OCI-M2 (cell line): Measurements from ENCODE around the gene TMEM170A.
"Not testable (repeated sequence)": the region's sequence is repeated elsewhere in the genome, so short reads cannot be mapped to it uniquely, and the experiment has no call there.

Experiments
- DNase-seq: peaks from one replicate; lab custom pipeline; 2025; ENCODE audit not compliant: unreplicated experiment; lab: John Stamatoyannopoulos, UW

Gene TMEM170A

GRCh38 chr16:75482434-75483205 is 18.1 kb upstream of the TMEM170A start:
- DNase-seq, result no peak

DNA sequence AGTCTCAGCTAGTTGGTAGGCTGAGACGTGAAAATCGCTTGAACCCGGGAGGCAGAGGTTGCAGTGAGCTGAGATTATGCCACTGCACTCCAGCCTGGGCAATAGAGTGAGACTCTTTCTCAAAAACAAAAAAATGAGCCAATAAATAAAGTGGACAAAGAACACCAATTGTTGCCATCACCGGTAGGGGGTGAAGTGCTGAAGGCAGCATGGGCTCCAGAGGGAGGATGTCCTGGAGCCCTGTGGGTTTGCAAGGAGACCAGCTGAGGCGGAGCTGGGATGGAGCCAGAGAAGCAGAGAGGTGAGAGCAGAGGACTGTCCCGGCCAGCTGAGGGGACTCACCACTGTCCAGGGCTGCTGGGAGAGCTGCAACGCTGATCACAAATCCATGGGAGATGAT is 17.0 kb upstream of the TMEM170A start:
- DNase-seq, result no peak

- DNase-seq, result no peak
Observed at GRCh38 chr16:75479421-75479990, 15.0 kb upstream of the TMEM170A start.

GRCh38 chr16:75478480-75479345 is 14.2 kb upstream of the TMEM170A start:
- DNase-seq, result no peak

- DNase-seq, result no peak
Observed at GRCh38 chr16:75477680-75478473, 13.4 kb upstream of the TMEM170A start.

GRCh38 chr16:75476817-75477216 is 12.3 kb upstream of the TMEM170A start:
- no peak for DNase-seq

GRCh38 chr16:75475420-75475847 is 10.9 kb upstream of the TMEM170A start:
- DNase-seq, result no peak

- DNase-seq, result no peak
Observed at GRCh38 chr16:75472908-75473877, 8.7 kb upstream of the TMEM170A start.

- no peak for DNase-seq
Observed at GRCh38 chr16:75471723-75472633, 7.5 kb upstream of the TMEM170A start.

DNA sequence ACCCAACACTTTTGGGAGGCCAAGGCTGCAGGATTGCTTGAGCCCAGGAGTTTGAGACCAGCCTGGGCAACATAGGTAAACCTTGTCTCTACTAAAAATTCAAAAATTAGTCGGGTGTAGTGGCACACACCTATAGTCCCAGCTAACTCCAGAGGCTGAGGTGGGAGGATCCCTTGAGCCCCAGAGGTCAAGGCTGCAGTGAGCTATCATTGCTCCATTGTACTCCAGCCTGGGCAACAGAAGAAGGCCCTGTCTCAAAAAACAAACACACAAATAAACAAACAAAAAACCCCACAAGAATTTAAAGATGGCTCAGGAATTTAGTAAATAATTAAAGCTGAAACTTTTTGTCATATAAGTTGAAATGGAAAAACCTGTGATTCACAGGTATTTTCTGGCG is 2.3 kb upstream of the TMEM170A start:
- DNase-seq, result no peak

DNA sequence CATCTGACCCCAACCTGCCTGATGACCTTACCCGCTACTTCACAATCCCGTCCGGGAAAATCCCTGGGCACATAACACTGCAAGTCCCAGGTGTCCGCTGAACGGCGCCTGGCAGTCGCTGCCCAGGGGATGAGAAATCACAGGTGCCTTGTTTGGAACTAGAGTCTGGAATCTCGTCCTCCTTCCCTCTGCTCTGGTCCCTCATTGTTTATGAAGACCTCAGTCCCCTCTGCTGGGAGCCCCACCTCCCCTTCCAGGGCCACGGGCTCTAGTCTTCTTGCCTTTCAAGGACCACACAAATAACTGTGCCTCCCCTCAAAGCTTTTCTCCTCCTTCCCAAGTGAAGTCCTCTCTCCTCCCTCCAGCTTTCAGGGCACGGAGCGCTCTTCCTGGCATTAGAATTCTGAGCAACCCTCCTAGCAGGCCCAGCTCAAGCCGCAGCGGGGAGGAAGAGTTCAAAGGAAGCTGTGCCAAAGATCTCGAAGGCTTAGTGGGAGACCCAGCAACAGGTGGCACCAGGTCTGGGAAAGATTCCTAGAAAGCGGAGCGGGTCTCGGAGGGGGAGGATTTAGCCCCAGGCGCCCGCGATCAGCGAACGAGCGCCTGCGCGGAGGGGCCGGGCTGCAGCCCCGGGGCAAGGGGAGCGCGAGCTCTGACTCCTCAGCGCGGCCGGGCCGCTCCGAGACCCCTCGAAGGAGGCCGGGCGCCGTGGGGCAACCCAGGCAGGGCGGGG is 934 bp downstream of the TMEM170A start:
- DNase-seq, result not testable (repeated sequence)

DNA sequence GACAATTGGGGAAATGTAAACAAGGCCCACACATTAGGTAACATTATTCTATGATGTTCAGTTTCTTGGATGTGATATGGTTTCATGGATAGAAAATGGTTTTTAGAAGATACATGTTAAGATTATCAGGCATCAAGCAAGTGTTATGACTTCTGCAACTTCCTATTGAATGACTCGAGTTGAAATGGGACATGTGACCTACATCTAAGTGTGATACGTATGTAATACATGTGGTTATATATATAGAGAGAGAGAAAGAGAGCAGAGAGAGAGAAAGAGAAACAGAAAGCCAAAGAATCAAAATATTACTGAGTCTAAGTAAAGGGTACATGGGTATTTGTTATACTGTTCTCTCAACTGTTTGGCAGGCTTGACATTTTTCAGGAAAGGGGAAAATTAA is 1.7 kb downstream of the TMEM170A start:
- no peak for DNase-seq

- no peak for DNase-seq
Observed at GRCh38 chr16:75461575-75461974, 2.9 kb downstream of the TMEM170A start.

- no peak for DNase-seq
Observed at GRCh38 chr16:75460446-75460845, 4.0 kb downstream of the TMEM170A start.

DNA sequence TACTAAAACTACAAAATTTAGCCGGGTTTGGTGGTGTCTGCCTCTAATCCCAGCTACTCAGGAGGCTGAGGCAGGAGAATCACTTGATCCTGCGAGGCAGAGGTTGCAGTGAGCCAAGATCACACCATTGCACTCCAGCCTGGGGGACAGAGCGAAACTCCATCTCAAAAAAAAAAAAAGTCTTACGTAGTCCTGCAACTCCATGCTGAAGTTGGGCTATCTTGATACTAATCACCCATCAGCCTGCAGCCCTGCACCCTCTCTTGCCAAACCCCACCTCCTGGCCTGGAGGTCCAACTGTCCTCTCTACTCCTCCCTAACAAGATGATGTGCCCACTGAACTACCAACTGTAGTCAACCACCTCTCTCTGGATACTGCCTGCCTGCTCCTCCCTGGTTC is 4.8 kb downstream of the TMEM170A start:
- no peak for DNase-seq

GRCh38 chr16:75458439-75458838 is 6.0 kb downstream of the TMEM170A start:
- DNase-seq, result no peak

DNA sequence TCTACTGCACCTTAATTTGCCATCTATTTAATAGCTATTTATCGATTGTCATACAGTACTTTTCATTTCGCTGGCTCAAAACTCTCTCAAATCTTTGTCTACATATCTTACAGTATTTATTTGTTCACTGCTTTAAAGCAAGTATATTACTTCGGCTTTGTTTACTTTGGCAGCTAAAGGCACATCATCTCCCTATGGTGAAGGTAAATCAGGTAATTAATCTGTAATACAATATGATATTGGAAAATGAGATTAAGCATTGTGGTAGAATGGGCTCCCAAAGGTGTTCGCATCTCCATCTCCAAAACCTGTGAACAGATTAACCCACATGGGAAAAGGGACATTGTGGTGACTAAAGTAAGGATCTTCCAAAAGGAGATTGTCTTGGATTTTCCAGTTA is 6.5 kb downstream of the TMEM170A start:
- no peak for DNase-seq

- no peak for DNase-seq
Observed at GRCh38 chr16:75457485-75458021, 6.9 kb downstream of the TMEM170A start.
